PC-9 (cell line): ENCODE results near the gene NIP7.

Experiments used
- CTCF ChIP-seq: fragments of 200-600 bp; sonication (generic); conservative IDR thresholded peaks from 2 replicates; pipeline ENCODE4 v1.6.1; 2017; ENCODE audit warnings: mixed run types, antibody characterized with exemption, mild to moderate bottlenecking, moderate library complexity
- EZH2 ChIP-seq: fragments of 200-600 bp; sonication (generic); IDR thresholded peaks from 2 replicates; pipeline ENCODE4 v1.8.0; 2017; ENCODE audit warnings: antibody characterized with exemption, low read depth

GRCh38 chr16:69371564-69371963 is 32.0 kb downstream of the NIP7 start:
- TF ChIP-seq CTCF (no peak), EZH2 (no peak)
